LNCAP (cell line): ENCODE measurements around the gene RORB.

Experiments
- TF ChIP-seq, protein P1 (sequence below): fragments of 450-650 bp; IDR thresholded peaks from 2 replicates; pipeline ENCODE4 v1.5.1; 2017; ENCODE audit warnings: mild to moderate bottlenecking

The RORB gene

DNA sequence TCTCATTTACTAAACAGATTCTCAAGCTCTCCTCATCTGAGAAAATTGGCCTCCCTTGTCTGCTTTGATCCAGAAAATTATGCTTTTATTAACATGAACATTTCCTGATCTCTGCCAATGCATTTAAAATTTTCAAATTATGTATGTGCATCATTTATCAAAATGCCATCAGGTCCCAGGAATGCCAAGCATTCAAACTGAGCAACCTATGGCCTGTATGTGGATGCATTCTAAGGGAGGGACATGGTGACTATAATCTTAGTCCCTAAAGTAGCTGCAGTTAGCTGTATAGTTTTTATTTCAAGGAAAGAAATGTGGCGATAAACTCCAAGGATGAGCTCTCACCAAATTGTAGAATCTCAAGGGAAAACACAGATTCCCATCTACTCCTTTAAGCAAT lies 9.7 kb upstream of the RORB start:
- TF ChIP-seq, protein P1, sequence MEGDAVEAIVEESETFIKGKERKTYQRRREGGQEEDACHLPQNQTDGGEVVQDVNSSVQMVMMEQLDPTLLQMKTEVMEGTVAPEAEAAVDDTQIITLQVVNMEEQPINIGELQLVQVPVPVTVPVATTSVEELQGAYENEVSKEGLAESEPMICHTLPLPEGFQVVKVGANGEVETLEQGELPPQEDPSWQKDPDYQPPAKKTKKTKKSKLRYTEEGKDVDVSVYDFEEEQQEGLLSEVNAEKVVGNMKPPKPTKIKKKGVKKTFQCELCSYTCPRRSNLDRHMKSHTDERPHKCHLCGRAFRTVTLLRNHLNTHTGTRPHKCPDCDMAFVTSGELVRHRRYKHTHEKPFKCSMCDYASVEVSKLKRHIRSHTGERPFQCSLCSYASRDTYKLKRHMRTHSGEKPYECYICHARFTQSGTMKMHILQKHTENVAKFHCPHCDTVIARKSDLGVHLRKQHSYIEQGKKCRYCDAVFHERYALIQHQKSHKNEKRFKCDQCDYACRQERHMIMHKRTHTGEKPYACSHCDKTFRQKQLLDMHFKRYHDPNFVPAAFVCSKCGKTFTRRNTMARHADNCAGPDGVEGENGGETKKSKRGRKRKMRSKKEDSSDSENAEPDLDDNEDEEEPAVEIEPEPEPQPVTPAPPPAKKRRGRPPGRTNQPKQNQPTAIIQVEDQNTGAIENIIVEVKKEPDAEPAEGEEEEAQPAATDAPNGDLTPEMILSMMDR, result no peak

DNA sequence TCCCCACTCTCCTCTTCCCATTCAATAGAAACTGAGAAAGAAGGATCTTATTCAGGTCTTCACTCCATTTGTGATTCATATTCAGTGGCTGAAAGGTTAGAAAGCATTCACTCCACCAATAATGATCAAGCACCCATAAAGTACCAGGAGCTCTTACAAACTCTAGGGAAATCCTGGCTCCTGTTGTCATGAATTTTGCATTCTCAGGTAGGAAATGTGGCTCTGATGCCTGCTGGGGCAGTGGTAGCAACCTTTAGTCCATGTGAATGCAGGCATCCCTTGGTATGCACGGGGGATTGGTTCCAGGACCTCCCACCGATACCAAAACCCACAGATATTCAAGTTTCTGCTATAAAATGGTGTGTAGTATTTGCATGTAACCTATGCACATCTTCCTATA lies 3.6 kb upstream of the RORB start:
- TF ChIP-seq, protein P1, result no peak

DNA sequence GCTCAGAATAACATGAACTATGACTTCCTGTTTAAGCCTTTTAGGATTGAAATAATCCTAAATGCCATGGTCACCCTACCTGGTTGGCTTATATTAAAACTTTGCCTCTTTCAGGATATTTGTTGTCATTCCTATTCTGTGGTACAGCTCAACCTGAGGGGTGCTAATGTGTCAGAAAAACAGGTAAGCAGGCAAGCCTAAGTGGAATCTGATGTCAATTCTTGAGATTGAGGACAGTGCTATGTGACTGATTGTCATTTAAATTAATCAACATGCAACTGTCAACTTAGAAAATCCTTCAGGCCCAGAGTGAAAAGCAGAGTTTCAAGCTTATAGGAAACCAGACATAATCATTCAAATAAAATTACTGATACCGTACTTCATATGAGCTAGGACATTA lies 2.6 kb upstream of the RORB start:
- TF ChIP-seq, protein P1, result no peak

DNA sequence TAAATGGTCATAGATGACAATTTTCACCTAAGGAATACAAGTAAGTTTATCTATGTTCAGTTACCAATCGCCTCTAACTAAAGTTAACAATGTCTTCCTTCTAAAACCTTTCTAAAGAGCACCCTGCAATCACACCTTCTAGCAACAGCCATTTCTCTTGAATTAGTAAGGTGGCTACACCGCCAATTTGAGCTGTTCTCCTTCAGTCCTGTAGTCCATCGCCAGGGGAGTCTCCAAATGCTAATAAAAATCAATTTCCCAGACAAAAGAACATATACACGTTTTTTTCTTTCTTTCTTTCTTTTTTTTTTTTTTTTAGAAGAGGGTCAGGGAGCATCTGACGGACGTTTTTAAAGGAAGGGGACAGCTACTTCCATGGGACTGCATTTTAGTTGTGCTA lies 729 bp upstream of the RORB start:
- TF ChIP-seq, protein P1, result no peak

DNA sequence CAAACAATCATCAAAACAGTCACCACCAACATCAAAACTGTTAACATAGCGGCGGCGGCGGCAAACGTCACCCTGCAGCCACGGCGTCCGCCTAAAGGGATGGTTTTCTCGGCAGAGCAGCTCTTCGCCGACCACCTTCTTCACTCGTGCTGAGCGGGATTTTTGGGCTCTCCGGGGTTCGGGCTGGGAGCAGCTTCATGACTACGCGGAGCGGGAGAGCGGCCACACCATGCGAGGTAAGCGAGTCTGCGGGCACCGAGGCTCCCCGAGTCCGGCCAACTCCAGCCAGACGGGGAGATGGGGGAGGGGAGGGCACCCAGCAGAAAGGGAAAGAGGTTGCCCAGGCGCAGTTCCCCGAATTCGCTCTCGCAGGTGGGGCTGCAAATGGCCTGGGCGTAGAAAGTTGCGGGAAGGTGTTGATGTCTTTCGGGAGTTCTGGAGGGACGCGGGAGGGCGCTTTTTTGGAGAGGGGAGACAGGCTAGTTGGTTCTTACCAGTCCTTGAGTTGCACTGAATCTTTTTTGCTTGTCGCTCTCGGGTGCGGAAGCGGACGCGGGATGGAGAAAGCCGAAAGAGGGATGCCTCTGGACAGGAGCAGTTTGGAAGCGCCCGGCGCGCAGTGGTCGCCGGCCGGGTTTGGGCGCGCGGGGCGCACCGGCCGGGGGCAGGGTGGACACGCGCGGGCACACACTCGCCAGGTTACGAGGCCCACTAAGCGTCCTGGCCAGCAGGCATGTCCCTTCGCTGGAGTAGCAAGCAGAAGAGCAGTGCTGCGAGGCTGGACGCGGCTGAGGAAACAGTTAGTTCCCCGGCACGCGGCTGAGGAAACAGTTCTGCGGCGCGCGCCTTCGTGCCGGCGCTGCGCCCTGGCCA lies 849 bp downstream of the RORB start:
- TF ChIP-seq, protein P1, result no peak

DNA sequence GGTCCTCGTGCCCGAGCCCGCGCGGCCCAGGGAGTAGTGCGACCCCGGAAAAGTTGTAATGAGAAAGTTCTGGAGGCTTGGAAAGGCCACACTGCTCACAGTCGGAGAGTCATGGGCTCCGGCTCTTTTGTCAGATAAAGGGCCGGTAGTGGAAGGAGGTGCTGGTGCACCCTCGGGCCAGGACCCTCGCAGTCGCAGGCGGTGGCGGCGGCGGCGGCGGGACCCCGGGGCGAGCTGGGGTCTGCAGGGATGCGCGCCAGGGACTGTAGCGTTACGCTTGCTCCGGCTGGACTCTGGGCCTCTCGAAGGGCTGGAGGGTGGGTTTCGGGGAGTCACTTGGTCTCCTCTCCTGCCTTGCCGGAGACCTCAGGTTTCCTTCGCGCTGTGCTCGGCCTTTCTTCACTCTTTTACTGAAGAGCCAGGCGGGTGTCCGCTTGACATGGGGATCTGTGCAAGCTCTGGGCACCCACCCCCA lies 1.5 kb downstream of the RORB start:
- TF ChIP-seq, protein P1, result no peak

DNA sequence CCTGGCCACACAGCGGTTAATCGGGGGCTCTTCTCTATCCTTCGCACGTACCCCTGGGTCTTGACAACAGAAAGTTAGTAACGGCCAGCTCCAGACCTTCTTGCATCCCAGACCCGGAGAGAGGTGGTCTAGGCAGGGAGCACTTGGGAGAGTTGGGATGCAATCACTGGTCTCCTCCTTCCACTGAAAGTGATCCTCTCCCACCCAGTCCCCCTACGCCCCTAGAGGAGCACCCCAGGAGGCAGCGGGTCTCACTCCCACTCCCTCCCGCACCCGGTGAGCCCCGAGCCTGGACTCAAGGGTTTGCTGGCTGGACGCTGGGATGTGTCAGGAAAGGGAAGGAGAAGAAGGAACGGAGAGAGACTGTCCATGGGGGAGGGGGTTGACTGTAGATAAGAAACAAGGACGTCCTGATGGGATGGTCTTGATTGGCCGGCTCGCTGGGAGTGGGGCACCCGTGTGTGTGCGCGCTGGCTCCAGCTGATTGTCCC lies 2.0 kb downstream of the RORB start:
- TF ChIP-seq, protein P1, result no peak
